Measurements from ENCODE around the gene BCL11B. TPM values are rescaled to one million over a fixed set of nuclear protein-coding genes. Genes with fewer than 3 reads are reported as not detected.

BCL11B gene
- total RNA-seq, 1 donor from 2014 or later = 1.3 TPM

GRCh38 chr14:99181804-99182520 lies 90.0 kb downstream of the BCL11B start:
- no peaks in the 10 kb centered on the region for H3K9me3 Mint-ChIP-seq
- H3K36me3 Mint-ChIP-seq = peaks cover 2% of the 10 kb centered on the region
- Histone ChIP-seq H3K79me2 (ENCODE audit: low read depth) (no peaks in the 10 kb centered on the region), H2AFZ (replicated peaks) (no peak overlapping the region), H3K27me3 (no peaks in the 10 kb centered on the region), H3K27ac (no peak overlapping the region), H3K9me3 (ENCODE audit: low read depth) (no peaks in the 10 kb centered on the region), H3K36me3 (no peaks in the 10 kb centered on the region), H3K4me3 (no peak overlapping the region), H3K9ac (no peak overlapping the region), H3F3A (ENCODE audit: low read depth) (no peaks in the 10 kb centered on the region), H3K4me2 (no peak overlapping the region), H3K4me1 (no peaks in the 10 kb centered on the region), H4K20me1 (ENCODE audit: low read depth) (no peaks in the 10 kb centered on the region)
- H3K4me1 Mint-ChIP-seq = peaks cover 10% of the 10 kb centered on the region
- DNase-seq (ENCODE audit: low spot score) = no peak
- H3K4me3 Mint-ChIP-seq = no peak overlapping the region
- TF ChIP-seq EZH2phosphoT487 (IDR thresholded peaks at IDR 0.05) (no peak), EZH2 (IDR thresholded peaks at IDR 0.05) (no peak), CTCF (IDR thresholded peaks at IDR 0.05) (no peak)
- no peak overlapping the region for H3K27ac Mint-ChIP-seq
- H3K27me3 Mint-ChIP-seq (ENCODE audit: insufficient read depth, low read depth) = no peaks in the 10 kb centered on the region

GRCh38 chr14:99181241-99181640 lies 90.8 kb downstream of the BCL11B start:
- H4K20me1 ChIP-seq (ENCODE audit: low read depth) = no peaks in the 10 kb centered on the region
- H3K4me3 Mint-ChIP-seq = no peak overlapping the region
- no peaks in the 10 kb centered on the region for H3K27me3 ChIP-seq
- H3K9me3 ChIP-seq (ENCODE audit: low read depth) = no peaks in the 10 kb centered on the region
- peaks cover 10% of the 10 kb centered on the region for H3K4me1 Mint-ChIP-seq
- TF ChIP-seq EZH2phosphoT487 (IDR thresholded peaks at IDR 0.05) (no peak), CTCF (IDR thresholded peaks at IDR 0.05) (no peak), EZH2 (IDR thresholded peaks at IDR 0.05) (no peak)
- no peak for DNase-seq (ENCODE audit: low spot score)
- peaks cover 2% of the 10 kb centered on the region for H3K36me3 Mint-ChIP-seq
- no peaks in the 10 kb centered on the region for H3K27me3 Mint-ChIP-seq (ENCODE audit: insufficient read depth, low read depth)
- no peak overlapping the region for H3K4me2 ChIP-seq
- H3K27ac Mint-ChIP-seq = no peak overlapping the region
- H3K36me3 ChIP-seq = no peaks in the 10 kb centered on the region
- H3K9me3 Mint-ChIP-seq = no peaks in the 10 kb centered on the region
- H3K9ac ChIP-seq = no peak overlapping the region
- no peaks in the 10 kb centered on the region for H3K79me2 ChIP-seq (ENCODE audit: low read depth)
- H3K4me3 ChIP-seq = no peak overlapping the region
- no peaks in the 10 kb centered on the region for H3K4me1 ChIP-seq
- no peak overlapping the region for H2AFZ ChIP-seq (replicated peaks)
- no peak overlapping the region for H3K27ac ChIP-seq
- H3F3A ChIP-seq (ENCODE audit: low read depth) = no peaks in the 10 kb centered on the region

- Histone ChIP-seq H3K9me3 (ENCODE audit: low read depth) (no peaks in the 10 kb centered on the region), H3K27ac (no peak overlapping the region), H3K4me3 (no peak overlapping the region), H3K4me2 (no peak overlapping the region), H3K9ac (no peak overlapping the region), H2AFZ (replicated peaks) (no peak overlapping the region), H4K20me1 (ENCODE audit: low read depth) (no peaks in the 10 kb centered on the region), H3K27me3 (no peaks in the 10 kb centered on the region), H3K4me1 (no peaks in the 10 kb centered on the region), H3K79me2 (ENCODE audit: low read depth) (no peaks in the 10 kb centered on the region), H3K36me3 (no peaks in the 10 kb centered on the region), H3F3A (ENCODE audit: low read depth) (no peaks in the 10 kb centered on the region)
- Mint-ChIP-seq H3K27me3 (ENCODE audit: insufficient read depth, low read depth) (no peaks in the 10 kb centered on the region), H3K9me3 (no peaks in the 10 kb centered on the region), H3K4me1 (peaks cover 10% of the 10 kb centered on the region), H3K27ac (no peak overlapping the region), H3K4me3 (no peak overlapping the region), H3K36me3 (peaks cover 2% of the 10 kb centered on the region)
- DNase-seq (ENCODE audit: low spot score) = no peak
- TF ChIP-seq EZH2phosphoT487 (IDR thresholded peaks at IDR 0.05) (no peak), CTCF (IDR thresholded peaks at IDR 0.05) (no peak), EZH2 (IDR thresholded peaks at IDR 0.05) (no peak)
Measured at GRCh38 chr14:99179946-99180345, 92.1 kb downstream of the BCL11B start.

All from neural progenitor cell (in vitro differentiated cells).